Loucy (cell line): Measurements from ENCODE around the gene SLIT1.

Source experiments
- EZH2phosphoT487 ChIP-seq: fragments of 200-600 bp; IDR thresholded peaks from 2 replicates; pipeline ENCODE4 v1.6.1; 2018; ENCODE audit warnings: antibody characterized with exemption, mild to moderate bottlenecking, moderate library complexity, borderline replicate concordance
- TF ChIP-seq, protein P1 (sequence below): fragments of 200-600 bp; sonication (generic); conservative IDR thresholded peaks from 2 replicates; pipeline ENCODE4 v1.5.1; 2014; ENCODE audit warnings: mild to moderate bottlenecking, antibody characterized with exemption, low read length

DNA sequence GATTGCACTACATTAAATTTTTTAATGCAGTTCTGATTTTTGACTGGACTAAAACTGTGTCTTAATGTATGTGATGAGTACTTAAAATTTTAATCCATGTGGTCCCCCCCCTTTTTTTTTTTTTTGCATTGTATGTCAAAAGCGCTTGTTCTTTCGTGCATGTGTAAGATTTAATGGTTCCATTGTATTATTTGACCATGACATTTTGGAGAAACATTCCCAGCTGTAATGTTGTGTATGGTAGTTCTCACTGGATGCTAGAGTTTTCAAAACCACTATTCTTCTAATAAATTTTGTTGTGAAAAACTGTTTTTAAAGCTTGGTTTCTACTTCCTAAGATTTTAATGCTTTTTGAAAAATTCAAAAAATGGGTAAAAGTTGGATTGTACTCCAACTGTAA lies 221.6 kb downstream of the SLIT1 start:
- TF ChIP-seq, protein P1, sequence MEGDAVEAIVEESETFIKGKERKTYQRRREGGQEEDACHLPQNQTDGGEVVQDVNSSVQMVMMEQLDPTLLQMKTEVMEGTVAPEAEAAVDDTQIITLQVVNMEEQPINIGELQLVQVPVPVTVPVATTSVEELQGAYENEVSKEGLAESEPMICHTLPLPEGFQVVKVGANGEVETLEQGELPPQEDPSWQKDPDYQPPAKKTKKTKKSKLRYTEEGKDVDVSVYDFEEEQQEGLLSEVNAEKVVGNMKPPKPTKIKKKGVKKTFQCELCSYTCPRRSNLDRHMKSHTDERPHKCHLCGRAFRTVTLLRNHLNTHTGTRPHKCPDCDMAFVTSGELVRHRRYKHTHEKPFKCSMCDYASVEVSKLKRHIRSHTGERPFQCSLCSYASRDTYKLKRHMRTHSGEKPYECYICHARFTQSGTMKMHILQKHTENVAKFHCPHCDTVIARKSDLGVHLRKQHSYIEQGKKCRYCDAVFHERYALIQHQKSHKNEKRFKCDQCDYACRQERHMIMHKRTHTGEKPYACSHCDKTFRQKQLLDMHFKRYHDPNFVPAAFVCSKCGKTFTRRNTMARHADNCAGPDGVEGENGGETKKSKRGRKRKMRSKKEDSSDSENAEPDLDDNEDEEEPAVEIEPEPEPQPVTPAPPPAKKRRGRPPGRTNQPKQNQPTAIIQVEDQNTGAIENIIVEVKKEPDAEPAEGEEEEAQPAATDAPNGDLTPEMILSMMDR, result no peak
- no peak for TF ChIP-seq EZH2phosphoT487
